GM18867 (cell line): ENCODE results near the gene PNPLA7.
"Not testable (repeated sequence)": the region's sequence is repeated elsewhere in the genome, so short reads cannot be mapped to it uniquely, and the experiment has no call there.

ENCODE experiments used
- ATAC-seq: cut with Tn5 transposase; IDR thresholded peaks from one replicate; pipeline ENCODE4 v1.9.1; 2021; ENCODE audit warnings: mild to moderate bottlenecking, moderate library complexity; ENCODE audit not compliant: unreplicated experiment

PNPLA7 gene

GRCh38 chr9:137516144-137516917 is 33.9 kb downstream of the PNPLA7 start:
- ATAC-seq, result no peak

GRCh38 chr9:137515338-137515724 is 34.9 kb downstream of the PNPLA7 start:
- no peak for ATAC-seq

- no peak for ATAC-seq
These were observed 35.4 kb downstream of the PNPLA7 start for GRCh38 chr9:137514691-137515337.

- ATAC-seq, result not testable (repeated sequence)
These were observed 36.2 kb downstream of the PNPLA7 start for GRCh38 chr9:137513801-137514570.

- ATAC-seq, result not testable (repeated sequence)
These were observed 37.1 kb downstream of the PNPLA7 start for GRCh38 chr9:137513136-137513535.

GRCh38 chr9:137511758-137512463 is 38.3 kb downstream of the PNPLA7 start:
- ATAC-seq, result no peak

- ATAC-seq, result not testable (repeated sequence)
These were observed 39.1 kb downstream of the PNPLA7 start for GRCh38 chr9:137511126-137511525.

GRCh38 chr9:137509198-137509597 is 41.0 kb downstream of the PNPLA7 start:
- ATAC-seq, result no peak

- ATAC-seq, result no peak
These were observed 43.5 kb downstream of the PNPLA7 start for GRCh38 chr9:137506702-137507171.

GRCh38 chr9:137506274-137506673 is 43.9 kb downstream of the PNPLA7 start:
- no peak for ATAC-seq

GRCh38 chr9:137505421-137506140 is 44.6 kb downstream of the PNPLA7 start:
- ATAC-seq, result no peak

GRCh38 chr9:137504432-137504777 is 45.8 kb downstream of the PNPLA7 start:
- no peak for ATAC-seq

GRCh38 chr9:137502008-137502911 is 47.9 kb downstream of the PNPLA7 start:
- no peak for ATAC-seq

GRCh38 chr9:137501457-137501856 is 48.7 kb downstream of the PNPLA7 start:
- ATAC-seq, result no peak

GRCh38 chr9:137500666-137501397 is 49.4 kb downstream of the PNPLA7 start:
- ATAC-seq, result no peak

GRCh38 chr9:137499858-137500661 is 50.1 kb downstream of the PNPLA7 start:
- ATAC-seq, result no peak

GRCh38 chr9:137499416-137499815 is 50.8 kb downstream of the PNPLA7 start:
- no peak for ATAC-seq

GRCh38 chr9:137498720-137499150 is 51.5 kb downstream of the PNPLA7 start:
- ATAC-seq, result no peak
